GM18907 (cell line): ENCODE data around the gene HCRTR1.

Source experiments
- ATAC-seq: cut with Tn5 transposase; IDR thresholded peaks from one replicate; pipeline ENCODE4 v1.9.1; 2021; ENCODE audit warnings: mild to moderate bottlenecking, moderate library complexity; ENCODE audit not compliant: unreplicated experiment

Gene HCRTR1

DNA sequence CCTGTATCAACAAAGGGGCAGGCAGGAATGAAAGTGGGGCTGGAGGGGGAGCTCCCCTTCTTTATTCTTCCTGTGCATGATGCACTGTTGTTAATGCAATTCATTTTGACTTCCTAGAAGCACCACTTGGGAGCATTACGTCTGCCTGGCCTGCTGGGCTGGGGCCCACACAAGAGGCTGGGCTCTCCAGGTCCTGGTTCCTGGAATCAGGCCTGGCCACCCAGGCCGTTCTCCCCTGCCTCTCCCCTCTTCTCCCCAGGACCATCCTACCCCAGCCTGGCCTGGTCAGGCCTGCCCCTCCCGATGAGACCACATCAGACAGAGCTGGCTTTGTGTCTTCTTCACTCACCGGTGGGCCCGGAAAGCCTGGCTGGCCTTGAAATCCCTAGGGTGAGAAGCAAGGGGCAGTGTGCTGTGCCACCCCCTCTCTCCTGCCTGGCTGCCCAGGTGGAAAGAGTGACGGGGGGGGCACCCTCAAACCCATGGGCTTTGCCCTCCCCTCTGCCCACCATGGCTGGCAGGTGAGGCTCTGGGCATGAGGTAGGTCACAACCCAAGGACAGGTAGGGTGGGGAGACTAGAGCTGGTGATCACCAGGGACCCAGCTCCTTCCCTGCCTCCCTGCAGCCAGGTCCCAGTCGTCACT lies 47.9 kb downstream of the HCRTR1 start:
- no peak for ATAC-seq

DNA sequence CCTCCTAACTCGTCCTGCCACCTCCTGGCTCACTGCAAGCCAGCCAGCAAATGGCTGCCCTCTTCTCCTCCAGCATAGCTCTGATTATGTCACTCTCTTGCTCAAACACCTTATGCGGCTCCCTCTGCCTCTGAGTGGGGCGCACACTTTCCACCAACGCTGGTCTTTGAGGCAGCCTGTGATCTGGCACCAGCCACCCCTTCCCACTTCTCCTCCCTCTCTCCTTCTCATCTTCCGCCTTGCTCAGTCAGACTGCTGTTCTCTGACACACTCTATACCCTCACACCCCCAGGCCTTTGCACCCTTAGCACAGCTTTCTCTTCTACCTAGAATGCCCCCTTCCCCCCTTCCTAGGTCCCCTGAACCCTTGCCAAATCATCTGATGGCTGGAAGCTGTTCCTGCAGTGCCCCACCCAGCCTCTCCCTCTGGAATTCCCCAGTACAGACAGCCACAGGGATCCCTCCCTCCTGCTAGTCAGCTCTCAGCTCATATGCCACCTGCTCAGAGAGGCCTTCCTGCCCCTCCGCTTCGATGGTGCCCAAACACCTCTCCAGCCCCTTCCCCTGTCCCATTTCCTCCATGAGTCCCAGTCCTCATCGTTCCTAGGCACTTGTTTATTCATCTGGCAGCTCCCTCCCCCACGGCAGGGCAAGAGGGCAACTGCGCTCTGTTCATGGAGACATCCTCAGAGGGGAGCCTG lies 48.9 kb downstream of the HCRTR1 start:
- no peak for ATAC-seq

DNA sequence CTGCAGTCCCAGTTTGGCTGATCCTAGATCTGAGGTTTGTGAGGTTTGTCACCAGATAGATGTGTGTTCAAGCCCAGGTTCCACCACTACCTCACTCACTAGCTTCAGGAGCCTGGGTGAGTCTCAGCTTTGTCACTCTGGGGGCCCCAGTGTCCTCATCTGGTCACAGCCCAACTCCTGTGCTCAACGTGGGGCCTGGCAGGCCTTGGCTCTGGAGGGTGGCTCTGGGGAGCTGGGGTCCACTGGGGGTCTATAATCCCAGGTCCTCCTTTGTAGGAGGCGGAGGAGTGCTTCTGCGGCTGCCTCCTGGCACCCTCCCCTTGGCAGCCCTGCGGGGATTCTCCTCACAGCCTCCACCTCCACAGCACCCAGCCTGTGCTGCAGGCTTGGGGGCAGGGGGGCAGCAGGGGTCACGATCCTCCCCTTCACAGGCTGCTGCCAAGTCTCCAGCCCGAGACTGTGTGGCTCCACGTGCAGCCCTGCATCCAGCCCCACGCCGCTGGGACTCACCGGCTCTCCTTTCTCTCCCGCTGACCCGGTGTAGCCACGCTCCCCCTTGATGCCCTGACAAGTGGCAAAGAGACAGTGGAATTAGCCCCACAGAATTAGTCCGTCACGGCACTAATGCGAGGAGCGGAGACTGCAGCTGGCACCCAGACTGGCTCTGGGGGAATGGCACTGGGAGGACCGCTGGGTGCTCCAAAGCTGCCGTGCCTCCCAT lies 49.7 kb downstream of the HCRTR1 start:
- no peak for ATAC-seq

DNA sequence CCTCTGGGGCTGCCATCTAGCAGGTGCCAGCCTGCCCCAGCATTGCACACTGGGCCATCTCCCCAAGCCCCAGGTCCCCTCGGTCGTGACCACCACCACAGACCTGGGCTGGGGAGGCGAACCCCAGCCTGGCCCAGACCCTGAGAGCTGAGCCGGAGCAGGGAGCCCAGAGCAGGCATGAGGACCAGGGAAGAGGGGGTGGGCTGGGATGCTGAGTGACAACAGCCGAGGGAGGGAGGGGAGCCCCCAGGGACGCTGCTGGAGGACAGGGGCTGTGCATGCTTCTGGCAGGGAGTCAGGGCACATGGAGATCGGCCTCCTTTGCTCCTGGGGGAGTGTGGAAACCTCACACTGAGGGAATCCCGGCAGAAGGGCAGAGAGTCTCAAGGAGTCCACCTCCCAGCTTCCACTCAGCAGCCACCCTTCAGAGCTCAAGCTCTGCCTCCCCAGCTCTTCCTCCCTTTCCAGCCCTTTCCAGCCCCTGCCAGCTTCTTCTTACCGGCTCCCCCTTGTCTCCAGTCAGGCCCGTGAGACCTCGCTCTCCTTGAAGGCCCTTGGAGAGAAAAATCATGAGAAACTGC lies 50.9 kb downstream of the HCRTR1 start:
- no peak for ATAC-seq

DNA sequence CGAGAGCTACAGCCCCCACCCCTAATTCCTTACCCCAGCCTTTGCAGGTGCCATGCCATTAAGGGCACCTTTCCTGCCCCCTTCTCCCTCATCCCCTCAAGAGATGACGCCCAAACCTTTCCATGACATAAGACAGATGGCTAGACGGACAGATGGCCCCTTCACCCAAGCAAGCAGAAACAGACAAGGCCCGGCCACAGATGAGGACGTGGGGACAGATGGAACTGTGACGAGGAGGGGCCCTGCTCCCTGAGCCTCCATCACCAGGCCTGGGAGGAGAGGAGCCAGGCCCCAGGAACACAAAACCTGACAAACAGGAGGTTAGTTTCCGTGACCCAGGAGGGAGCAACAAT lies 51.9 kb downstream of the HCRTR1 start:
- ATAC-seq: no peak

DNA sequence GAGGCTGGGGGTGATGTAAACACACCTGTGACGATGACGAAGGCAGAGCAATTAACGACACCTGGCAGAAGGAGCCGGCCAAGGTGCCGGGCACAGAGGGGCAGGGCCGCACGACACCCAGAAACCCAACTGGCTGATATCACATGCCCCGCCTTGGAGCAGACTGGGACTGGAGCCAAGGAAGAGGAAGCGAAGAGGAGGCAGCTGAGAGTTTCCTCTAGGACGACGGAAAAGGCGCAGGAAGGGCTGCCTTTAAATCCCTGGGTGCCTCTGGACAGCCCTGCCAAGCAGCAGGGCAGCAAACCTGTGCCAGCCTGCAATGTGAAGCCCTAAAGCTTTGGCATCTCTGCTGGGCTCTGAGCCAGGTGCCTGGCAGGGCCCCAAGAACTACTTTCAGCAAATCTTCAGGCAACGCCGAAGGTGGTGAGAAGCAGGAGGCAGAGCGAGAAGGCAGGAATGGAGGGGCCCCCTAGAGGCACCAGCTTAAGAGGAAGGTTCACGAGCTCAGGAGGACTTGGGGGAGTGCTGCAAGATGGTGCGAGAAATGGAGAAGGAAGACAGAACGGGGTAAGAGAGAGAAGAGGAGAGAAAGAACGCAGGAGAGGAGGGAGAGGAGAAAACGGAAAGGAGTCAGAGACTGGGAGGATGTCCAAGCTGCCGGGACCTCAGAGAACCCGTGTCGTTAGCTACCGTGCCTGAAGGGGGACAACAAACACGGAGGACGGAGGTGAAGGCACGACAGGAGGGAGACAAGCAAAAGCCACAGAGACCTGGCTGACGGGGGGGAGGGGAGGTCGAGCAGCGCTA lies 52.5 kb downstream of the HCRTR1 start:
- no peak for ATAC-seq

DNA sequence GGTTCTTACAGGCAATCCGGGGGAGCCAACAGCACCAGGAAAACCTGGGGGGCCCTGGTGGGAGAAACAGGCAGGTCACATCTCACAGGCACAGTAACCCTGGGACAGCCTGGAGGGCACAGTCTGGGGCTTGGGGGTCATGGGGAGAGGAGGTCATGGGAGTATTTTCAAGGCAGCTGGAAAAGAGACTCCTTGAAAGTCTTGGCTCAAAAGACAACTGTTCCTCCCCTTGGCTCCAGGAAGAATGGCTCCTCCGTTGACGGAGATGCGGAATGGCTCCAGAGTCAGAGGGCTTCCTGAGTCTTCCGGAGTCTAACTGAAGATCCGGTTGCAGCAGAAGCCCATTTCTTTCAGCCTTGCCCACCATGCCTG lies 53.1 kb downstream of the HCRTR1 start:
- ATAC-seq: no peak

DNA sequence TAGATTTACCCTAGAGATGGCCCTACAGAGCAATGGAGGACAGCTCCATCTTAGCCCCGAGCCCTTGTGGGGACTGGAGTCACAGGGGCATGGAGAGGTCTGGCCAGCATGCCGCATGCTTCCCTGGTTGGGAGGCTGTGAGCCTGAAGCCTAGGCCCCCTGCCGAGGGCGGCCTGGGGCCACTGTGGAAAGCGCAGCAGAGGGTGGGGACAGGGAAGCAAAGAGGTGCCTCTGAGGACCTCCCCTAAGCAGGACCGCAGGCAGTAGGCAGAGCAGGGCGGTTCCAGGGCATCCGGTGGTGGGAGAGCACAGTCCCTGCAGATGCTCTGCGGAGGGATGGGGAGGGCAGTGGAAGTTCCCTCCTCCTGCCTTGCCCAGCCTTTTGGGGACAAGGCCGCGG lies 53.7 kb downstream of the HCRTR1 start:
- no peak for ATAC-seq

DNA sequence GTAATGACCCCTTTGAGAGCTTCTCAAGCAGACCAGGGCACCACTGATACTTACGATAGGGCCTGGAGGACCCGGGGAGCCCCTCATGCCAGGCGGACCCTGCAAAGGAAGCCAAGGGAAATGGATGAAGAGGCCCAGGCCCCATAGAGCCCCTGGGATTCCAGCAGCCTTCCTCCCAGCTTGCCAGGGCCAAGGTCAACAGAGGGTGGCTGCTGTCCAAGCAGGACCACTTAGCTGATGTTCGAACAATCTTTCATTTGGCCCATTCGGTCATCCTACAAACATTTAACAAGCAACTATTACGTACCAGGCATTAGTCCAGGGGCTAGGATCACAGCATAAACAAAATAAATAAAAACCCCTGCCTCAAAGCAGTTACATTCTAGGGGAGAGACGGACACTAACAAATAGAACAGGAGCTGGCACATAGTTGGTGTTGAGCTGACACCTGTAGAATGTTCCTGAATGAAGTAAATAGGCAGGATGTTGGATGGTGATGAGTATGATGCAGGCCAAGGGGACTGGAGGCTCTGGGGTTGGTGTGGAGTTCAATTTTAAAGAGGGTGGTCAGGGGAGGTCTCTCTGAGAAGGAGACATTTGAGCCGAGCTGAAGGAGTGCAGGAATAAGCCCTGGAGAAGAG lies 54.2 kb downstream of the HCRTR1 start:
- no peak for ATAC-seq

DNA sequence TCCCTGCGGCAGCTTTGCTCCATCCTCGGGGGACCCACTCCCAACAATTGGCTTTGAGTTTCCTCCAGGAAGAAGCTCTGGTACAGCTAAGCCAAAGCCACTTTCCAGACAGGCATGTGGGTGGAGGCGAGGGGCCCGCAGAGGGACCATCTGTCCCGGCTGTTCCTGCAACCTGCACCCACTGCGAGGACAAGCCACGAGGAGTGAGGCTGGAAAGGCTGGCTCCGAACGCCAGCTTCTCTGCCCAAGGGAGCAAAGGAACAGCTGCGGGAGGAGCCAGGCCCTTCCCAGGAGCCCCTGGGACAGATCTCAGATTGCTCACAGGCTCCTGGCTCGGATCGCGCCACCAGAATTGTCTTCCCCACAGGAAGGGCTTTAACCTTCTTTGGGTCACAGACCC lies 55.5 kb downstream of the HCRTR1 start:
- ATAC-seq: no peak

DNA sequence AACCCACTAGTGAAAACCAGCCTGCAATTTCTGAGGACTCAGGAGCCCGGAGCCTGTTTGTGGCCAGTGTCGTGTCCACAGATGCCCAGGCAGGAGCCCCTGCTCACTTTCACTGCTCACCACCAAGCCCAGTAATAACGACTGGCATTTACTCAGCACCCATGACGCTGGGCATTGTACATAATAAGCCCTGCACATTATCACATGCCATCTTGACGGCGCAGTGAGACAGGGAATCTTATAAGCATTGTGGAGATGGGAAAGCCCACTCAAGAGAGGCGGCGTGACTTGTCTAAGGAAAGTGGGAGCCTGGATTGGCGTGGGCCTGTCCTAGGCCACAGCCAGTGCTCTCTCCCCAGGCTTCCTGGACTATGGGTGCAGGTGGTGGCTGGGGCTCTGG lies 55.9 kb downstream of the HCRTR1 start:
- no peak for ATAC-seq

DNA sequence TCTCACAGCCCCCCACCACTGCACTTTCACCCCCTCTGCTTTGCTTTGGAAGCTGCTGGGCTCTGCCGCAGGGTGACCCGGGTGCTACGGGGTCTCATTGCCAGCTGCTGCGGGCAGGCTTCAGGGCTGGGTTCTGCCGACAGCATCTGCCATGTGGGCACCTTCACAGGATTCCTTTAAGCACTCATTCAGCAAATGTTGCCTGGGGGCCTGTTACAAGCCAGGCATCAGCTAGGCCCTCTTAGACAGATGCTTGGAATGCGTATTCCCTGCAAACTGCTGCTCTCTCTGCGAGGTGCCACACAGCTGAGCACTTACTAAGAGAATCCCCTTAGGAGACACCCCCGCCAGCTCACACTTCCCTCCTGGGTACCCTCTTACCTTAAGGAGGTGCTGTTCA lies 57.1 kb downstream of the HCRTR1 start:
- ATAC-seq: no peak

DNA sequence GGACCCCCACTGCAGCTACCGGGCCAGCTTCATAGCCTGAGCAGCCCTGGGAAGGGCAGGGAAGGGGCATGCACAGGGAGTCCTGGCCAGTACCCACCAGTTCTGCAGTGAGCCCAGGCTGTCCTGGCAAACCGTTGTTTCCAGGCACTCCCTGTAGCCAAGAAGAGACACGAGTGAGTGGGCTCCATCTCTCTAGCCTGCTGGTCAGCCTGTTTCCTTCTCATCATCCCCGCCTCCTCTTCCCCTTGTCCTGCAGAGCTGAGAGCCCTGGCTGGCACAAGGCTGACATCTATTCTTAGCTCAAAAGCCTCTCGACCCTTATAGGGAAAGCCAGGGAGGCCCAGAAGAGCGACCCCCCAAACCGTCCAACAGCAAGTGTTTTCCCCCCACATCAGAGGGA lies 57.7 kb downstream of the HCRTR1 start:
- ATAC-seq: no peak

DNA sequence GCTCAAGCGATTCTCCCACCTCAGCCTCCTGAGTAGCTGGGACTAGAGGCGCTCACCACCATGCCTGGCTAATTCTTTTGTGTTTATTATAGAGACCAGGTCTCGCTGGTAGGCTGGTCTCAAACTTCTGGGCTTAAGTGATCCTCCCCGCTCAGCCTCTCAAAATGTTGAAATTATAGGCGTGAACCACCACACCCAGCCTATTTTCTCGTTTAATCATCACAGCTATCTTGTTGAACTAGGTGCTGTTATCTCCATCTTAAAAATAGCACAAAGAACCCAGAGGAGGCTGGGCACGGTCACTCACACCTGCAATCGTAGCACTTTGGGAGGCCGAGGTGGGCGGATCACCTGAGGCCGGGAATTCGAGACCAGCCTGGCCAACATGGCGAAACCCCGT lies 58.3 kb downstream of the HCRTR1 start:
- no peak for ATAC-seq
